Measurements from ENCODE around the gene SCO2.
A peak's percentile ranks its signal among the peaks of the same experiment; 100 is the strongest.

Gene SCO2

GRCh38 chr22:50562523-50563412 is 37.4 kb upstream of the SCO2 start, which contains the start of gene SYCE3:
Gene SYCE3 (minus strand): TSS chr22:50562919. CDS start chr22:50556405, 6,514 bp downstream.
- DNase-seq (ENCODE audit: low read depth), result no peak
- H3K4me3 ChIP-seq (ENCODE audit: low read length), result peak within 1 kb of the TSS; percentile 73
- TF ChIP-seq CTCF (conservative IDR thresholded peaks at IDR 0.05; ENCODE audit: low read depth, low read length), result peak; percentile 78

GRCh38 chr22:50561401-50562358 is 36.3 kb upstream of the SCO2 start:
- TF ChIP-seq CTCF (conservative IDR thresholded peaks at IDR 0.05; ENCODE audit: low read depth, low read length), result no peak
- no peak overlapping the region for H3K4me3 ChIP-seq (ENCODE audit: low read length)
- no peak for DNase-seq (ENCODE audit: low read depth)

GRCh38 chr22:50560034-50560433 is 34.6 kb upstream of the SCO2 start:
- TF ChIP-seq CTCF (conservative IDR thresholded peaks at IDR 0.05; ENCODE audit: low read depth, low read length), result no peak
- DNase-seq (ENCODE audit: low read depth), result no peak

GRCh38 chr22:50556703-50557102 is 31.3 kb upstream of the SCO2 start:
- TF ChIP-seq CTCF (conservative IDR thresholded peaks at IDR 0.05; ENCODE audit: low read depth, low read length), result no peak
- DNase-seq (ENCODE audit: low read depth), result no peak
- H3K4me3 ChIP-seq (ENCODE audit: low read length), result no peak overlapping the region

More at GRCh38 chr22:50560034-50560433, 34.6 kb upstream of the SCO2 start:
- H3K4me3 ChIP-seq (ENCODE audit: low read length), result no peak overlapping the region

DNA sequence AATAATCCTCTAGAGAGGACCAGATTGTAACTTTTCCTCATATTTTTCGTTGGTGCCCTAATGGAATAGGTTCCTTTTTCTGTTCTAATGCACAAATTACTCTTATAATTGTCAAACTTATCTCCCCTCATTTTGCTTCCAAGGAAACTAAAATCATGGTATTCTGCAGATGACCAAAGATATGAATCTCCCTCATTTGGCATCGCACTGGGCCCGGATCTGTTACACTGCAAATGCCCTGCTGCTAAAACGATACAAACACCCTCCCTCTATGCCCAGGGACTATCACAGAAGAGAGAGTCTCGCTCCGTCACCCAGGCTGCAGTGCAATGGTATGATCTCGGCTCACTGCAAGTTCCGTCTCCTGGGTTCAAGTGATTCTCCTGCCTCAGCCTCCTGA is 27.9 kb upstream of the SCO2 start:
- DNase-seq (ENCODE audit: low read depth), result no peak
- H3K4me3 ChIP-seq (ENCODE audit: low read length), result no peak overlapping the region
- no peak for TF ChIP-seq CTCF (conservative IDR thresholded peaks at IDR 0.05; ENCODE audit: low read depth, low read length)

GRCh38 chr22:50551160-50551752 is 25.9 kb upstream of the SCO2 start:
- DNase-seq (ENCODE audit: low read depth), result no peak
- no peak for TF ChIP-seq CTCF (conservative IDR thresholded peaks at IDR 0.05; ENCODE audit: low read depth, low read length)
- H3K4me3 ChIP-seq (ENCODE audit: low read length), result no peak overlapping the region

Data from retinal pigment epithelial cell (primary cell).